Ishikawa (cell line): ENCODE results near the gene LONP1.

Experiments
- CEBPB ChIP-seq: IDR thresholded peaks from 2 replicates; pipeline ENCODE4 v1.6.1; 2012
- CREB1 ChIP-seq: IDR thresholded peaks from 2 replicates; pipeline ENCODE4 v1.6.1; 2012; ENCODE audit warnings: low read depth
- EGR1 ChIP-seq: IDR thresholded peaks from 2 replicates; pipeline ENCODE4 v1.6.1; 2012
- EP300 ChIP-seq: IDR thresholded peaks from 2 replicates; pipeline ENCODE4 v1.6.1; 2012; ENCODE audit warnings: borderline replicate concordance
- FOXM1 ChIP-seq: IDR thresholded peaks from 2 replicates; pipeline ENCODE4 v1.6.1; 2012; ENCODE audit warnings: low read depth, borderline replicate concordance
- NFIC ChIP-seq: IDR thresholded peaks from 2 replicates; pipeline ENCODE4 v1.6.1; 2012
- RAD21 ChIP-seq: IDR thresholded peaks from 2 replicates; pipeline ENCODE4 v1.6.1; 2012; ENCODE audit warnings: low read depth
- REST ChIP-seq: IDR thresholded peaks from 2 replicates; pipeline ENCODE4 v1.6.1; 2012; ENCODE audit warnings: low read depth, mild to moderate bottlenecking
- TAF1 ChIP-seq: IDR thresholded peaks from 2 replicates; pipeline ENCODE4 v1.6.1; 2012; ENCODE audit warnings: low read depth, mild to moderate bottlenecking
- TCF12 ChIP-seq: IDR thresholded peaks from 2 replicates; pipeline ENCODE4 v1.6.1; 2012; ENCODE audit warnings: low read depth
- YY1 ChIP-seq: IDR thresholded peaks from 2 replicates; pipeline ENCODE4 v1.6.1; 2012; ENCODE audit warnings: low read depth

GRCh38 chr19:5694167-5694955 is 25.6 kb downstream of the LONP1 start:
- TF ChIP-seq TAF1 (no peak), EP300 (no peak; the same call in 1 of the 2 replicates), YY1 (no peak), FOXM1 (no peak), NFIC (no peak), CREB1 (no peak), CEBPB (no peak), EGR1 (no peak), TCF12 (no peak), REST (no peak), RAD21 (no peak)
